ENCODE data around the gene PIEZO2.

- TF ChIP-seq CTCF (IDR thresholded peaks at IDR 0.05), result no peak
- TF ChIP-seq POLR2A (IDR thresholded peaks at IDR 0.05), result no peak
Measured at GRCh38 chr18:10705786-10706185, 443.6 kb downstream of the PIEZO2 start.

Measured in heart left ventricle (tissue), 13 donors.